ENCODE results near the gene RGPD6.
"Not testable (repeated sequence)": the region's sequence is repeated elsewhere in the genome, so short reads cannot be mapped to it uniquely, and the experiment has no call there.

DNA sequence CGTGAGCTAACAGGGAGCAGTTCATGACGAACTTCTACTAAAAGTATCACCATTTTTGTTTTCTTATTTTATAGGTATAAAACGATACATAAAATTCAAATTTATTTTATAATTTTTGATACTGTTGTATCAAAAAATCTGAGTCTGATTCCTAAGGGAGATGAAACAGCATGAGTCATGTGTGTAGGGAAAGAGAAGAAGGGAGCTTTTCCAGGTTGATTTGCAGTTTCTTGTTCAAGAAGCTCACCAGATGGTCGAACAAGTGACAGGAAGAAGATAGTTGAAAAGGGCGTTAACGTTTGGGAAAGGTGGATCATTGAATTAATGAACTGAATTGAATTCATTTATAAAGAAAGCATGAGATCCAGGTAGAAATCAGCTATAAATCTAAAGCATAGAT lies 81.0 kb downstream of the RGPD6 start:
- TF ChIP-seq POLR2A (IDR thresholded peaks at IDR 0.05), result not testable (repeated sequence)
- TF ChIP-seq, protein P1, sequence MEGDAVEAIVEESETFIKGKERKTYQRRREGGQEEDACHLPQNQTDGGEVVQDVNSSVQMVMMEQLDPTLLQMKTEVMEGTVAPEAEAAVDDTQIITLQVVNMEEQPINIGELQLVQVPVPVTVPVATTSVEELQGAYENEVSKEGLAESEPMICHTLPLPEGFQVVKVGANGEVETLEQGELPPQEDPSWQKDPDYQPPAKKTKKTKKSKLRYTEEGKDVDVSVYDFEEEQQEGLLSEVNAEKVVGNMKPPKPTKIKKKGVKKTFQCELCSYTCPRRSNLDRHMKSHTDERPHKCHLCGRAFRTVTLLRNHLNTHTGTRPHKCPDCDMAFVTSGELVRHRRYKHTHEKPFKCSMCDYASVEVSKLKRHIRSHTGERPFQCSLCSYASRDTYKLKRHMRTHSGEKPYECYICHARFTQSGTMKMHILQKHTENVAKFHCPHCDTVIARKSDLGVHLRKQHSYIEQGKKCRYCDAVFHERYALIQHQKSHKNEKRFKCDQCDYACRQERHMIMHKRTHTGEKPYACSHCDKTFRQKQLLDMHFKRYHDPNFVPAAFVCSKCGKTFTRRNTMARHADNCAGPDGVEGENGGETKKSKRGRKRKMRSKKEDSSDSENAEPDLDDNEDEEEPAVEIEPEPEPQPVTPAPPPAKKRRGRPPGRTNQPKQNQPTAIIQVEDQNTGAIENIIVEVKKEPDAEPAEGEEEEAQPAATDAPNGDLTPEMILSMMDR (IDR thresholded peaks at IDR 0.05), result not testable (repeated sequence)
